ENCODE data around the gene STX5.
A peak's percentile ranks its signal among the peaks of the same experiment; 100 is the strongest.
"Not testable (repeated sequence)": the region's sequence is repeated elsewhere in the genome, so short reads cannot be mapped to it uniquely, and the experiment has no call there.

Gene STX5

DNA sequence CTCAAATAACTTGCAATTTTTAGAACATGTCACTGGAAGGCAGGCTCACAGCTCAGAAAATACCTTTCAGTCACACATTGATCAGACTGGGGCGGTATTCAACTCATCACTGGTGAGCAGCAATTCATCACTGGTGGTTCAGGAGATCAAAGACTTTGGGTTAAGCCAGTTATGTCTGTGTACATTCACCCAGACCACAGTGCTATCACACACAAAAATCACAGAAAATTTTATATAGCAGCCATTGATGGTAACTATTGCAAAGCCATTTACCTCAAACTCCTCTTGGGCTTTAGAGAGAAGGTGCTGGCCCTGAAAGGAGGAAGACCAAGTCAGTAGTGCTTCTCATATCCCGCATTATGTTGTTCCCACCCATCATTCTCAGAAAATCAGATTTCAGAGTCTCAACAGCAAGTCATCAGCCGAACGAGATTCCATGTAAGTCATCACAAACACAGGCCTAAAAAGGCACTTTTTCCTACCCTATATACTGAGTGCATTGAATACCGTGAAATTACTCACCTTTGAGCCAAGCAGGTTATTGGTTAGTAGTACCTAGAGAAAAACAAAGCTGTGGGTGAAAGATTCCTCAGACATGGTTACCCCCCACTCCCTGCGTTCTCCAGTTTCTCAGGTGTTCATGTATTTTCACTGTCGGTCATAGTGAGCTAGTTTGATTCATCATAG is 21.6 kb upstream of the STX5 start:
- H3K4me3 ChIP-seq (ENCODE audit: low read length in 2 of 2): peak overlapping the region in 1 of 2 donors; percentile 99
- no peaks in the 10 kb centered on the region for H3K9me3 ChIP-seq (ENCODE audit: control insufficient read depth in 2 of 2, low read length in 2 of 2)
- peaks cover 29% of the 10 kb centered on the region for H3K4me1 ChIP-seq (ENCODE audit: control insufficient read depth, insufficient read depth, low read length)
- H3K27me3 ChIP-seq (ENCODE audit: control insufficient read depth in 1 of 2, insufficient read depth in 2 of 2, low read length in 2 of 2): no peaks in the 10 kb centered on the region
- H3K36me3 ChIP-seq (ENCODE audit: control insufficient read depth in 2 of 2, insufficient read depth in 2 of 2, low read length in 2 of 2): peaks cover 31 to 33% of the 10 kb centered on the region in 2 donors
- no peak overlapping the region for H3K27ac ChIP-seq (ENCODE audit: low read length)
- H3K9ac ChIP-seq (ENCODE audit: low read length in 2 of 2): peak overlapping the region; percentile 79 to 92

DNA sequence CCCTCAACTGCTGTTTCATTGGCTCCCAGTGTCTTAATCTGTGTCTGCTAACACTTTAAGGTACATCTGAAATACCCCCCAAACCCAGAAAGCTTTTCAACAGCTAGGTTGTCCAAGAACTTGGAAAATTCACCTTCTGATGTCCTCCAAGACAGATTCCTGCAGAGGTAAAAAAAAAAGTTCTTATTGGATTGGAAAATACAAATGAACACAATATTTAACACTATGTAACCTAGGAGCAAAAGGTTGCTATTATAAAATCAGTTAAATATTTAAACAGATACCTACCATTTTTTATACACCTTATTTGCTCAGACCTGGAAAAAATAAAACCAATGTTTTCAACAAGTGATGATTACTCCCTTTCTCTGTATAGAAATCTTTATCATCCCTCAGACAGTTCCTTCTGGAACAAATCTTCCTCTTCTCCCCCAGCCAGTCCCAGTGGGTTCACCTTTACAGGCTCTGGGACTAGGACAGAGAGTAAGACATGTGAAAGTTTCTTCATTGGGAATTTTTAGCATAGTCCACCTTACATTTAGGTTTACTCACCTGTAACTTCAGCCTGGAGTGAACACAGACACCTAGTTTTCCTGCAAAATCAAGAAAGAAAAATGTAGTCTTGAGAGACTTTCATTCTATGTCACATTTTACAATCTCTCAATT is 20.8 kb upstream of the STX5 start:
- Histone ChIP-seq H3K27ac (ENCODE audit: low read length) (no peak overlapping the region), H3K27me3 (ENCODE audit: control insufficient read depth in 1 of 2, insufficient read depth in 2 of 2, low read length in 2 of 2) (no peaks in the 10 kb centered on the region), H3K4me3 (ENCODE audit: low read length in 2 of 2) (no peak overlapping the region), H3K9ac (ENCODE audit: low read length in 2 of 2) (no peak overlapping the region), H3K4me1 (ENCODE audit: control insufficient read depth, insufficient read depth, low read length) (peaks cover 29% of the 10 kb centered on the region), H3K9me3 (ENCODE audit: control insufficient read depth in 2 of 2, low read length in 2 of 2) (no peaks in the 10 kb centered on the region), H3K36me3 (ENCODE audit: control insufficient read depth in 2 of 2, insufficient read depth in 2 of 2, low read length in 2 of 2) (peaks cover 31 to 33% of the 10 kb centered on the region in 2 donors)

DNA sequence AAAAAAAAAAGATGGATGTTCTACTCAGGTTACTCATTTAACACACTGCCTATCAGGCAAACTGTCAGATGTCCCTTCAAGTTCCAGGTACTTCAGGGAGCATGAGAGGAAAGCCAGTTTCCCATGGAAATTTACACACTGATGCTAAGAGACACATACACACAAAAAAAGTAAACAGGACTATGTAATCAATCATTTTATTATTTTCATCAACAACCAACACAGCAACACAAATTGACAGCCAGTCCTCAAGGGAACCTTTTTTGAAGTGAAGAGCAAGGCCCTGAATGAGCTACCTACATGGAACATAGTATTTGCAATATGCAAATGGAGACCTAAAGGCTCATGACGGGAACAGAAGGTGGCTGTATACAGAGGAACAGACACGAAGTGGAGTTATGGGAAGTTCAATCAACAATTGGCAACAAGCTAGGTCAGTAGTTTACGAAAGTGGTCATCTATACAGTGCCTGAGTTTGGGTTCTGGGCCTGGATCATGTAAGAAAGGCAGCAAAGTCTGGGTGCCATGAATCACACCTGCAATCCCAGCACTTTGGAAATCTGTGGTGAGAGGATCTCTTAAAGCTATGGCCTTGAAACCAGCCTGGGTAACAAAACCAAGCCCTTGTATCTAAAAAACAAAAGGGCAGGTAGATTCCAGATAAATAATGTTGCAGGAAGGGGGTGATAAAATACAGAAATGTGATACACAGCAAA is 20.1 kb upstream of the STX5 start:
- peaks cover 29% of the 10 kb centered on the region for H3K4me1 ChIP-seq (ENCODE audit: control insufficient read depth, insufficient read depth, low read length)
- H3K9me3 ChIP-seq (ENCODE audit: control insufficient read depth in 2 of 2, low read length in 2 of 2): no peaks in the 10 kb centered on the region
- no peak overlapping the region for H3K9ac ChIP-seq (ENCODE audit: low read length in 2 of 2)
- no peak overlapping the region for H3K4me3 ChIP-seq (ENCODE audit: low read length in 2 of 2)
- H3K36me3 ChIP-seq (ENCODE audit: control insufficient read depth in 2 of 2, insufficient read depth in 2 of 2, low read length in 2 of 2): peaks cover 31 to 33% of the 10 kb centered on the region in 2 donors
- no peak overlapping the region for H3K27ac ChIP-seq (ENCODE audit: low read length)
- H3K27me3 ChIP-seq (ENCODE audit: control insufficient read depth in 1 of 2, insufficient read depth in 2 of 2, low read length in 2 of 2): no peaks in the 10 kb centered on the region

DNA sequence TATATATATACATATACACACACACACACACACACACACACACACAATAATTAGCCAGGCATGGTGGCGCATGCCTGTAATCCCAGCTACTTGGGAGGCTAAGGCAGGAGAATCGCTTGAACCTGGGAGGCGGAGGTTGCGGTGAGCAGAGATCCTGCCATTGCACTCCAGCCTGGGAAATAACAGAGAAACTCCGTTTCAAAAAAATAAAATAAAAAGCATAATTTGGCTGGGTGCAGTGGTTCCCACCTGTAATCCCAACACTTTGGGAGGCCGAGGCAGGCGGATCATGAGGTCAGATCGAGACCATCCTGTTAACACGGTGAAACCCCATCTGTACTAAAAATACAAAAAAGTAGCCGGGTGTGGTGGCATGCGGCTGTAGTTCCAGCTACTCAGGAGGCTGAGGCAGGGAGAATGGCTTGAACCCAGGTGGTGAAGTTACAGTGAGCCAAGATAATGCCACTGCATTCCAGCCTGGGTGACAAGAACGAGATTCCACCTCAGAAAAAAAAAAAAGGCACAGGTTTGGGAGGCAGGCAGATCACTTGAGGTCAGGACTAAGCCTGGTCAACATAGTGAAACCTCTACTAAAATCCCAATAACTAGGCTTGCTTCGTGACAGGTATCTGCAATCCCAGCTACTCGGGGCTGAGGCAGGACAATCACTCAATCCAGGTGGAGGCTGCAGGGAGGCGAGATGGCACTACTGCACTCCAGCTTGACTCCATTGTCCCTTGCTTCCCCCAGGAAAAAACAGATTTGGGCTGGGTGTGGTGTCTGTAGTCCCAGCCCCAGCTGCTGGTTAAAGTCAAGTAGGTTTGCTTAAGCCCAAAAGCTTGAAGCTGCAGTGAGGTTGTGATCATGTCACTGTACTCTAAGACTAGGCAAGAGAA is 19.3 kb upstream of the STX5 start:
- Histone ChIP-seq H3K4me3 (ENCODE audit: low read length in 2 of 2) (no peak overlapping the region), H3K4me1 (ENCODE audit: control insufficient read depth, insufficient read depth, low read length) (peaks cover 24% of the 10 kb centered on the region), H3K27ac (ENCODE audit: low read length) (no peak overlapping the region), H3K9ac (ENCODE audit: low read length in 2 of 2) (no peak overlapping the region), H3K36me3 (ENCODE audit: control insufficient read depth in 2 of 2, insufficient read depth in 2 of 2, low read length in 2 of 2) (peaks cover 31 to 33% of the 10 kb centered on the region in 2 donors), H3K27me3 (ENCODE audit: control insufficient read depth in 1 of 2, insufficient read depth in 2 of 2, low read length in 2 of 2) (no peaks in the 10 kb centered on the region), H3K9me3 (ENCODE audit: control insufficient read depth in 2 of 2, low read length in 2 of 2) (no peaks in the 10 kb centered on the region)

DNA sequence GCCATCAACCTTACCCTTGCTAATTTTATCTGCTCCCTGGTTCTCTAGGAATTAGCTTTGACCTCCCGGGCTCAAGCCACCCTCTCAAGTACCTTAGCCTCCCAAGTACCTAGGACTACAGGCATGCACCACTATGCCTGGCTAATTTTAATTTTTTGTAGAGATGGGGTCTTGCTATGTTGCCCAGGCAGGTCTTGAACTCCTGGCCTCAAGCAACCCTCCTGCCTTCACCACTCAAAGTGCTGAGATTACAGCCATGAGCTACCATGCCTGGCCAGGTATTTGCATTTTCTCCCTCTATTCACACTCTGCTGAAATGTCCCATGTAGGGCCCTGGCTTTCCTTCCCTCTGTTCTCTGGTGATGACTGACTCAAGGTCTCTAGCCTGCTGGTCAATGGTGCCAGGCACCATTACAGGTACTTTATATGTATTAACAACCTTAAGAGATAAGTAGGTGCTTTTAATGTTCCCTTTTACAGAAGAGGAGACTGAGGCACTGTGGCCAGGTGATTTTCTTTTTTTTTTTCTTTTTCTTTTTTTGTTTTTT is 16.0 kb upstream of the STX5 start:
- Histone ChIP-seq H3K4me1 (ENCODE audit: control insufficient read depth, insufficient read depth, low read length) (no peaks in the 10 kb centered on the region), H3K27me3 (ENCODE audit: control insufficient read depth in 1 of 2, insufficient read depth in 2 of 2, low read length in 2 of 2) (no peaks in the 10 kb centered on the region), H3K9me3 (ENCODE audit: control insufficient read depth in 2 of 2, low read length in 2 of 2) (no peaks in the 10 kb centered on the region), H3K36me3 (ENCODE audit: control insufficient read depth in 2 of 2, insufficient read depth in 2 of 2, low read length in 2 of 2) (peaks cover 15 to 16% of the 10 kb centered on the region in 2 donors), H3K4me3 (ENCODE audit: low read length in 2 of 2) (no peak overlapping the region), H3K9ac (ENCODE audit: low read length in 2 of 2) (no peak overlapping the region), H3K27ac (ENCODE audit: low read length) (no peak overlapping the region)

DNA sequence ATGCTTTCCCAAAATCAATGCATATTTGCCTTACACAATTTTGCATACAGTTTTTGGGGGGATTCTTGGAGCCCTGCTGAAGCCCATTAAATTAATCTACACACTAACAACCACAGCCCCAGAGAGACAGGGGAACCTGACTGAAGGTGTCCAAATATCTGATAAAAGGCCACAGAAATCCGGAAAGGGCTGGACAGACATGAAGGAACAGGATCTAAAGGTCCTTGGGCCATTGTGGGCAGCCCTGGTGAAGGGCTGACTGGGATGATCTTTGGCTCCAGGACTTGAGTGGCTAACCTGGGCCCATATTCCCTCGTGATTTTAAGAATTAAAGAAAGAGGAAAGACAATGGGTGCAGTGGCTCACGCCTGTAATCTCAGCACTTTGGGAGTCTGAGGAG is 14.3 kb upstream of the STX5 start:
- H3K36me3 ChIP-seq (ENCODE audit: control insufficient read depth in 2 of 2, insufficient read depth in 2 of 2, low read length in 2 of 2): no peaks in the 10 kb centered on the region
- H3K4me3 ChIP-seq (ENCODE audit: low read length in 2 of 2): no peak overlapping the region
- H3K27me3 ChIP-seq (ENCODE audit: control insufficient read depth in 1 of 2, insufficient read depth in 2 of 2, low read length in 2 of 2): no peaks in the 10 kb centered on the region
- H3K4me1 ChIP-seq (ENCODE audit: control insufficient read depth, insufficient read depth, low read length): peaks cover 10% of the 10 kb centered on the region
- no peak overlapping the region for H3K27ac ChIP-seq (ENCODE audit: low read length)
- H3K9ac ChIP-seq (ENCODE audit: low read length in 2 of 2): no peak overlapping the region
- H3K9me3 ChIP-seq (ENCODE audit: control insufficient read depth in 2 of 2, low read length in 2 of 2): no peaks in the 10 kb centered on the region

DNA sequence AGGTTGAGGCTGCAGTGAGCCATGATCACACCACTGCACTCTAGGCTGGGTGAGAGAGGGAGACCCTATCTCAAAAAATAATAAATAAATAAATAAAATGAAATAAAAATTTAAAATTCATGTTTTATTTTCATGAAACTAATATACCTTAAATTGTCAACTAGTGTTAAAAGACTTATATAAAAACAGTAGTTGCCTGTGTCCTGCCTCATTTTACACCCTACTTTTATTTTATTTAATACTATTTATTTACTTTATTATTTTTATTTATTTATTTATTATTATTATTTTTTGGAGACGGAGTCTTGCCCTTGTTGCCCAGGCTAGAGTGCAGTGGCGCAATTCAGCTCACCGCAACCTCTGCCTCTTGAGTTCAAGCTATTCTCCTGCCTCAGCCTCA is 12.3 kb upstream of the STX5 start:
- Histone ChIP-seq H3K36me3 (ENCODE audit: control insufficient read depth in 2 of 2, insufficient read depth in 2 of 2, low read length in 2 of 2) (no peaks in the 10 kb centered on the region), H3K4me3 (ENCODE audit: low read length in 2 of 2) (no peak overlapping the region), H3K27me3 (ENCODE audit: control insufficient read depth in 1 of 2, insufficient read depth in 2 of 2, low read length in 2 of 2) (no peaks in the 10 kb centered on the region), H3K9ac (ENCODE audit: low read length in 2 of 2) (no peak overlapping the region), H3K4me1 (ENCODE audit: control insufficient read depth, insufficient read depth, low read length) (peaks cover 17% of the 10 kb centered on the region), H3K27ac (ENCODE audit: low read length) (no peak overlapping the region), H3K9me3 (ENCODE audit: control insufficient read depth in 2 of 2, low read length in 2 of 2) (no peaks in the 10 kb centered on the region)

DNA sequence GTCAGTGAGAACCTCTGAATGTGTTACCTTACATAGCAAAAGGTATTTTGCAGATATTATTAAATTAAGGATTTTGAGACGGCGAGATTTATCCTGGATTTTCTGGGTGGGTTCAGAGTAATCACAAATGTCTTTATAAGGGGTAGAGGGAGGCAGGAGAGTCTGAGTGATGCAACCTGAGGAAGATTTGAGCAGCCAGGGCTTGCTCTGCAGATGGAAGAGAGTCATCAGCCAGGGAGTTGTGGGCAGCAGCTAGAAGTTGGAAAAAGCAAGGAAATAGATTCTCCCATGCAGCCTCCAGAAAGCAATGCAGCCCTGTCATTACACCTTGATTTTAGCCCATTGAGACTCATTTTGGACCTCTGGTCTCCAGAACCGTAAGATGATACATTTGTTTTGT is 11.6 kb upstream of the STX5 start:
- Histone ChIP-seq H3K9ac (ENCODE audit: low read length in 2 of 2) (no peak overlapping the region), H3K36me3 (ENCODE audit: control insufficient read depth in 2 of 2, insufficient read depth in 2 of 2, low read length in 2 of 2) (no peaks in the 10 kb centered on the region), H3K9me3 (ENCODE audit: control insufficient read depth in 2 of 2, low read length in 2 of 2) (no peaks in the 10 kb centered on the region), H3K27me3 (ENCODE audit: control insufficient read depth in 1 of 2, insufficient read depth in 2 of 2, low read length in 2 of 2) (no peaks in the 10 kb centered on the region), H3K4me3 (ENCODE audit: low read length in 2 of 2) (no peak overlapping the region), H3K27ac (ENCODE audit: low read length) (no peak overlapping the region), H3K4me1 (ENCODE audit: control insufficient read depth, insufficient read depth, low read length) (peaks cover 24% of the 10 kb centered on the region)

DNA sequence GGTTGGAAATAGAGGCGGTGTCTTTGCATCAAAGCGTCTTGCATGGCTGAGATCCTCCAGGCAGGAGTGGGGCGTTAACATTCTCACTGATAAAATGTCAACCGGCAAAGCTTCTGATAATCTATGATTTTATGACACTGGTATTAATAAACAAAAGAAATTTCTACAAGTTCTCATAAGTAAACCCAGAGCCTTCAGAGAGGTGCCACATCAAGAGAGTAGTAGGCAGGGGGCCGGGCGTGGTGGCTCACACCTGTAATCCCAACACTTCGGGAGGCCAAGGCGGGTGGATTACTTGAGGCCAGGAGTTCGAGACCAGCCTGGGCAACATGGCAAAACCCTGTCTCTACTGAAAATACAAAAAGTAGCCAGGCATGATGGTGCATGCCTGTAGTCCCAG is 11.0 kb upstream of the STX5 start:
- H3K4me3 ChIP-seq (ENCODE audit: low read length in 2 of 2): peak overlapping the region; percentile 18 to 76

DNA sequence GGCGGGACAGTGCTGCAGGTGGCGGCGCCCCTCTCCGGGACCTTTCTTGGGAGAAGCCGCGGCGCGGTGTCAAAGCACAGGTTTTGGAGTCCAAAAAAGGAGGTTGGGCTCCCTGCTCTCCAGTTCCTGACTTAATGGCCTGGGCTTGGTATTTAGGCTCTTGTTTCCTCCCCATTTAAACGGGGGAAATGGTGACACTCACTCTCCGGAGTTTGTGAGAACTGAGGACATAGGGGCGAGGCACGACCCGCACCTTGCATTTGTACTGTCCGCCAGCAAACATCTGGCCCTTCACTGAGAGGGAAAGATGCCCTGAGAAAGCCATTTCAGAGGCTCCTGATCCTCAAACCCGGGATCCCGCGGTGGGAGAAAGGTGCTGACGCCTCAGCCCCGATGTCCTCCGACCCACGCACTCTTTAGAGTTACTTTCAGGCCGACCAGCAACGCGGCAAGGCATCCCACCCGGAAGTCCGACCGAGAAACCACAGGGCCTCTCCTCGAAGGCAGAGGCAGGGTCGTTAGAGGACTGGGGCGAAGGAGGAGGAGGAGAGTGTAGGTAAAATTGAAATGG is 10.4 kb upstream of the STX5 start:
- Histone ChIP-seq H3K9ac (ENCODE audit: low read length in 2 of 2) (peak overlapping the region; percentile 91 to 96), H3K27me3 (ENCODE audit: control insufficient read depth in 1 of 2, insufficient read depth in 2 of 2, low read length in 2 of 2) (no peaks in the 10 kb centered on the region), H3K4me1 (ENCODE audit: control insufficient read depth, insufficient read depth, low read length) (peaks cover 27% of the 10 kb centered on the region), H3K27ac (ENCODE audit: low read length) (peak overlapping the region; percentile 92), H3K36me3 (ENCODE audit: control insufficient read depth in 2 of 2, insufficient read depth in 2 of 2, low read length in 2 of 2) (peaks cover 0 to 2% of the 10 kb centered on the region in 2 donors), H3K9me3 (ENCODE audit: control insufficient read depth in 2 of 2, low read length in 2 of 2) (no peaks in the 10 kb centered on the region), H3K4me3 (ENCODE audit: low read length in 2 of 2) (peak overlapping the region; percentile 23 to 76)

More for the DNA sequence above, 11.0 kb upstream of the STX5 start:
- H3K27ac ChIP-seq (ENCODE audit: low read length): peak overlapping the region; percentile 92
- H3K9ac ChIP-seq (ENCODE audit: low read length in 2 of 2): peak overlapping the region; percentile 91 to 96
- H3K36me3 ChIP-seq (ENCODE audit: control insufficient read depth in 2 of 2, insufficient read depth in 2 of 2, low read length in 2 of 2); H3K9me3 ChIP-seq (ENCODE audit: control insufficient read depth in 2 of 2, low read length in 2 of 2); H3K27me3 ChIP-seq (ENCODE audit: control insufficient read depth in 1 of 2, insufficient read depth in 2 of 2, low read length in 2 of 2): not testable (repeated sequence)
- peaks cover 26% of the 10 kb centered on the region for H3K4me1 ChIP-seq (ENCODE audit: control insufficient read depth, insufficient read depth, low read length)
